PC-9 (cell line): ENCODE measurements around the gene ZNRF1.

Experiments used
- CTCF ChIP-seq: fragments of 200-600 bp; sonication (generic); conservative IDR thresholded peaks from 2 replicates; pipeline ENCODE4 v1.6.1; 2017; ENCODE audit warnings: mixed run types, antibody characterized with exemption, mild to moderate bottlenecking, moderate library complexity
- EZH2 ChIP-seq: fragments of 200-600 bp; sonication (generic); IDR thresholded peaks from 2 replicates; pipeline ENCODE4 v1.8.0; 2017; ENCODE audit warnings: antibody characterized with exemption, low read depth

- no peak for TF ChIP-seq EZH2
- no peak for TF ChIP-seq CTCF
These were observed 66.3 kb downstream of the ZNRF1 start for GRCh38 chr16:75065149-75065505.
